ENCODE measurements around the gene MYMX.

Gene MYMX

GRCh38 chr6:44245912-44246662 is 29.4 kb downstream of the MYMX start (continued):
- TF ChIP-seq ATF2 (tag by site-specific recombination; IDR thresholded peaks at IDR 0.05; ENCODE audit: low read depth): no peak
- peak; percentile 77; the same call in 1 of the 2 replicates for TF ChIP-seq ZNF394 (tag by site-specific recombination; IDR thresholded peaks at IDR 0.05; ENCODE audit: borderline replicate concordance)
- no peak for TF ChIP-seq MZF1 (tag by site-specific recombination; IDR thresholded peaks at IDR 0.05; ENCODE audit: borderline replicate concordance)
- peak; percentile 85 for TF ChIP-seq KLF17 (tag by site-specific recombination; IDR thresholded peaks at IDR 0.05)
- no peak for TF ChIP-seq ZNF112 (tag by site-specific recombination; IDR thresholded peaks at IDR 0.05)
- no peak for TF ChIP-seq ZNF776 (tag by site-specific recombination; IDR thresholded peaks at IDR 0.05; ENCODE audit: borderline replicate concordance)
- TF ChIP-seq ZNF48 (tag by site-specific recombination; IDR thresholded peaks at IDR 0.05): no peak
- no peak for TF ChIP-seq OSR2 (tag by site-specific recombination; IDR thresholded peaks at IDR 0.05)
- no peak for TF ChIP-seq ZNF133 (tag by site-specific recombination; IDR thresholded peaks at IDR 0.05)
- no peak for TF ChIP-seq ZNF610 (tag by site-specific recombination; IDR thresholded peaks at IDR 0.05; ENCODE audit: borderline replicate concordance)
- no peak for TF ChIP-seq ZNF354C (tag by site-specific recombination; IDR thresholded peaks at IDR 0.05; ENCODE audit: borderline replicate concordance, low read depth)
- TF ChIP-seq ZNF211 (tag by site-specific recombination; IDR thresholded peaks at IDR 0.05; ENCODE audit: low read depth): no peak
- no peak for TF ChIP-seq ZNF670 (tag by site-specific recombination; IDR thresholded peaks at IDR 0.05; ENCODE audit: low read depth)
- TF ChIP-seq ZNF768 (tag by site-specific recombination; IDR thresholded peaks at IDR 0.05): no peak
- TF ChIP-seq ZNF658 (tag by site-specific recombination; IDR thresholded peaks at IDR 0.05): no peak
- peak; percentile 94 for TF ChIP-seq PATZ1 (tag by site-specific recombination; IDR thresholded peaks at IDR 0.05)
- no peak for TF ChIP-seq ZNF280C (tag by site-specific recombination; IDR thresholded peaks at IDR 0.05)
- no peak for TF ChIP-seq ZNF623 (tag by site-specific recombination; IDR thresholded peaks at IDR 0.05)
- TF ChIP-seq ZNF132 (tag by site-specific recombination; IDR thresholded peaks at IDR 0.05; ENCODE audit: borderline replicate concordance): no peak
- TF ChIP-seq ZNF596 (tag by site-specific recombination; IDR thresholded peaks at IDR 0.05): 0 out of 2 replicates have a peak, but pooled peaks have one; percentile 43
- 0 out of 2 replicates have a peak, but pooled peaks have one; percentile 27 for TF ChIP-seq ZNF404 (tag by site-specific recombination; IDR thresholded peaks at IDR 0.05)
- no peak for TF ChIP-seq ZNF23 (tag by site-specific recombination; IDR thresholded peaks at IDR 0.05; ENCODE audit: borderline replicate concordance)
- TF ChIP-seq TRIM28 (IDR thresholded peaks at IDR 0.05; ENCODE audit: borderline replicate concordance, low read length): no peak
- TF ChIP-seq GLIS2 (tag by site-specific recombination; IDR thresholded peaks at IDR 0.05): peak; percentile 98
- TF ChIP-seq REST (tag by site-specific recombination; IDR thresholded peaks at IDR 0.05): 0 out of 2 replicates have a peak, but pooled peaks have one; percentile 17
- TF ChIP-seq ZNF214 (tag by site-specific recombination; IDR thresholded peaks at IDR 0.05; ENCODE audit: borderline replicate concordance): no peak
- TF ChIP-seq ZNF677 (tag by site-specific recombination; IDR thresholded peaks at IDR 0.05): 0 out of 2 replicates have a peak, but pooled peaks have one; percentile 18
- no peak for TF ChIP-seq ZNF707 (tag by site-specific recombination; IDR thresholded peaks at IDR 0.05)
- peak; percentile 72 for TF ChIP-seq ZNF660 (tag by site-specific recombination; IDR thresholded peaks at IDR 0.05)
- no peak for TF ChIP-seq ZNF416 (tag by site-specific recombination; IDR thresholded peaks at IDR 0.05)

Measured in HEK293 (cell line).